HG02763 (cell line): ENCODE results near the gene ATP6V1C2.

Source experiments
- ATAC-seq: cut with Tn5 transposase; IDR thresholded peaks from one replicate; pipeline ENCODE4 v1.9.1; 2021; ENCODE audit warnings: mild to moderate bottlenecking, moderate library complexity; ENCODE audit not compliant: unreplicated experiment

Gene ATP6V1C2

GRCh38 chr2:10721396-10722251, at the start of gene ATP6V1C2:
ATP6V1C2 (plus strand) TSS chr2:10721630; CDS start chr2:10722850, 1,220 bp downstream.
- ATAC-seq = peak; percentile 91

GRCh38 chr2:10675131-10675530, 46.3 kb upstream of the ATP6V1C2 start:
- ATAC-seq = no peak

GRCh38 chr2:10678225-10678624, 43.2 kb upstream of the ATP6V1C2 start:
- ATAC-seq = no peak

- no peak for ATAC-seq
Observed at GRCh38 chr2:10680214-10680613, 41.2 kb upstream of the ATP6V1C2 start.

- no peak for ATAC-seq
Observed at GRCh38 chr2:10680957-10681356, 40.5 kb upstream of the ATP6V1C2 start.

GRCh38 chr2:10686176-10686730, 35.2 kb upstream of the ATP6V1C2 start:
- no peak for ATAC-seq

GRCh38 chr2:10688921-10689807, 32.3 kb upstream of the ATP6V1C2 start:
- peak; percentile 25 for ATAC-seq

- ATAC-seq = no peak
Observed at GRCh38 chr2:10691521-10691920, 29.9 kb upstream of the ATP6V1C2 start.

GRCh38 chr2:10700078-10700803, 21.2 kb upstream of the ATP6V1C2 start:
- no peak for ATAC-seq

- no peak for ATAC-seq
Observed at GRCh38 chr2:10704034-10704594, 17.3 kb upstream of the ATP6V1C2 start.

GRCh38 chr2:10706033-10706432, 15.4 kb upstream of the ATP6V1C2 start:
- no peak for ATAC-seq

GRCh38 chr2:10707831-10708230, 13.6 kb upstream of the ATP6V1C2 start:
- ATAC-seq = no peak

- no peak for ATAC-seq
Observed at GRCh38 chr2:10709290-10709939, 12.0 kb upstream of the ATP6V1C2 start.

GRCh38 chr2:10712185-10712809, 9.1 kb upstream of the ATP6V1C2 start:
- ATAC-seq = no peak

- ATAC-seq = no peak
Observed at GRCh38 chr2:10716581-10716980, 4.8 kb upstream of the ATP6V1C2 start.

GRCh38 chr2:10717628-10718027, 3.8 kb upstream of the ATP6V1C2 start:
- no peak for ATAC-seq

- ATAC-seq = no peak
Observed at GRCh38 chr2:10720306-10720705, 1.1 kb upstream of the ATP6V1C2 start.

GRCh38 chr2:10720947-10721395, 459 bp upstream of the ATP6V1C2 start:
- no peak for ATAC-seq

- no peak for ATAC-seq
Observed at GRCh38 chr2:10722252-10722825, 909 bp downstream of the ATP6V1C2 start.
